Measurements from ENCODE around the gene RTN4R.

The RTN4R gene

GRCh38 chr22:20296598-20296997 lies 28.5 kb upstream of the RTN4R start:
- CTCF ChIA-PET, result interaction anchor here (2.6 kb wide), 1 partner anchor 140 kb away, joined by 7 read pairs; no protein-coding TSS in a partner anchor
- peaks cover 0 to 12% (median 0%) of the 10 kb centered on the region in 5 experiments for H3K27me3 ChIP-seq (replicated peaks in 2 of 5; ENCODE audit: control insufficient read depth in 4 of 5, insufficient read depth in 5 of 5, low read length in 4 of 5)
- POLR2A ChIA-PET, result no interaction called here

GRCh38 chr22:20295262-20296064 lies 27.3 kb upstream of the RTN4R start:
- H3K36me3 ChIP-seq (ENCODE audit: control insufficient read depth in 4 of 4, insufficient read depth in 4 of 4, low read length in 3 of 4), result no peaks in the 10 kb centered on the region
- CTCF ChIA-PET, result interaction anchor here (0.6 to 2.6 kb wide), 4 partner anchors 9 to 379 kb away, joined by 3 to 7 read pairs (median 3); partner anchors contain the start of gene DGCR6L
- H3K27me3 ChIP-seq (replicated peaks in 2 of 5; ENCODE audit: control insufficient read depth in 4 of 5, insufficient read depth in 5 of 5, low read length in 4 of 5), result peaks cover 0 to 12% (median 0%) of the 10 kb centered on the region in 5 experiments
- WGBS (ENCODE audit: insufficient coverage), result 92% methylated on average over 5 of the region's 12 CpGs
- H3K4me1 ChIP-seq (ENCODE audit: control extremely low read depth in 1 of 4, control insufficient read depth in 4 of 4, insufficient read depth in 4 of 4, low read length in 3 of 4), result peaks cover 0 to 14% (median 14%) of the 10 kb centered on the region in 4 experiments
- no peak overlapping the region for H3K4me3 ChIP-seq (ENCODE audit: control insufficient read depth in 1 of 7, extremely low read depth in 1 of 7, insufficient read depth in 4 of 7, low read depth in 2 of 7, low read length in 6 of 7)
- no peak for DNase-seq
- H3K27ac ChIP-seq (ENCODE audit: insufficient read depth in 1 of 2, low read depth in 1 of 2, low read length in 2 of 2, poor library complexity in 1 of 2, severe bottlenecking in 2 of 2), result no peak overlapping the region
- POLR2A ChIA-PET, result no interaction called here
- H3K9me3 ChIP-seq (ENCODE audit: control extremely low read depth in 1 of 5, control insufficient read depth in 4 of 5, insufficient read depth in 2 of 5, low read depth in 1 of 5, low read length in 4 of 5), result no peaks in the 10 kb centered on the region

More at GRCh38 chr22:20296598-20296997, 28.5 kb upstream of the RTN4R start:
- no peak overlapping the region for H3K4me3 ChIP-seq (ENCODE audit: control insufficient read depth in 1 of 7, extremely low read depth in 1 of 7, insufficient read depth in 4 of 7, low read depth in 2 of 7, low read length in 6 of 7)
- H3K9me3 ChIP-seq (ENCODE audit: control extremely low read depth in 1 of 5, control insufficient read depth in 4 of 5, insufficient read depth in 2 of 5, low read depth in 1 of 5, low read length in 4 of 5), result no peaks in the 10 kb centered on the region
- no peak overlapping the region for H3K27ac ChIP-seq (ENCODE audit: insufficient read depth in 1 of 2, low read depth in 1 of 2, low read length in 2 of 2, poor library complexity in 1 of 2, severe bottlenecking in 2 of 2)
- H3K36me3 ChIP-seq (ENCODE audit: control insufficient read depth in 4 of 4, insufficient read depth in 4 of 4, low read length in 3 of 4), result no peaks in the 10 kb centered on the region
- no peak for DNase-seq
- peaks cover 0 to 14% (median 14%) of the 10 kb centered on the region in 4 experiments for H3K4me1 ChIP-seq (ENCODE audit: control extremely low read depth in 1 of 4, control insufficient read depth in 4 of 4, insufficient read depth in 4 of 4, low read length in 3 of 4)
- WGBS (ENCODE audit: insufficient coverage), result 100% methylated on average over 9 of the region's 9 CpGs

GRCh38 chr22:20292673-20293232 lies 24.6 kb upstream of the RTN4R start:
- Histone ChIP-seq H3K4me1 (ENCODE audit: control extremely low read depth in 1 of 4, control insufficient read depth in 4 of 4, insufficient read depth in 4 of 4, low read length in 3 of 4) (no peaks in the 10 kb centered on the region), H3K27ac (ENCODE audit: insufficient read depth in 1 of 2, low read depth in 1 of 2, low read length in 2 of 2, poor library complexity in 1 of 2, severe bottlenecking in 2 of 2) (no peak overlapping the region), H3K9me3 (ENCODE audit: control extremely low read depth in 1 of 5, control insufficient read depth in 4 of 5, insufficient read depth in 2 of 5, low read depth in 1 of 5, low read length in 4 of 5) (no peaks in the 10 kb centered on the region), H3K36me3 (ENCODE audit: control insufficient read depth in 4 of 4, insufficient read depth in 4 of 4, low read length in 3 of 4) (no peaks in the 10 kb centered on the region), H3K27me3 (replicated peaks in 2 of 5; ENCODE audit: control insufficient read depth in 4 of 5, insufficient read depth in 5 of 5, low read length in 4 of 5) (peaks cover 0 to 8% (median 0%) of the 10 kb centered on the region in 5 experiments), H3K4me3 (ENCODE audit: control insufficient read depth in 1 of 7, extremely low read depth in 1 of 7, insufficient read depth in 4 of 7, low read depth in 2 of 7, low read length in 6 of 7) (no peak overlapping the region)
- ChIA-PET CTCF (interaction anchor here (1.9 kb wide), 1 partner anchor 136 kb away, joined by 5 read pairs; no protein-coding TSS in a partner anchor), POLR2A (no interaction called here)
- DNase-seq, result no peak
- 76% methylated on average over 12 of the region's 13 CpGs for WGBS (ENCODE audit: insufficient coverage)

- Histone ChIP-seq H3K27me3 (replicated peaks in 2 of 5; ENCODE audit: control insufficient read depth in 4 of 5, insufficient read depth in 5 of 5, low read length in 4 of 5) (peaks cover 0 to 4% (median 0%) of the 10 kb centered on the region in 5 experiments), H3K27ac (ENCODE audit: insufficient read depth in 1 of 2, low read depth in 1 of 2, low read length in 2 of 2, poor library complexity in 1 of 2, severe bottlenecking in 2 of 2) (no peak overlapping the region), H3K4me1 (ENCODE audit: control extremely low read depth in 1 of 4, control insufficient read depth in 4 of 4, insufficient read depth in 4 of 4, low read length in 3 of 4) (no peaks in the 10 kb centered on the region), H3K4me3 (ENCODE audit: control insufficient read depth in 1 of 7, extremely low read depth in 1 of 7, insufficient read depth in 4 of 7, low read depth in 2 of 7, low read length in 6 of 7) (no peak overlapping the region), H3K9me3 (ENCODE audit: control extremely low read depth in 1 of 5, control insufficient read depth in 4 of 5, insufficient read depth in 2 of 5, low read depth in 1 of 5, low read length in 4 of 5) (no peaks in the 10 kb centered on the region), H3K36me3 (ENCODE audit: control insufficient read depth in 4 of 4, insufficient read depth in 4 of 4, low read length in 3 of 4) (no peaks in the 10 kb centered on the region)
- DNase-seq, result no peak
- CTCF ChIA-PET, result interaction anchor here (1.3 to 1.9 kb wide), 2 partner anchors 9 to 135 kb away, joined by 5 read pairs; no protein-coding TSS in a partner anchor
- 100% methylated on average over 2 of the region's 5 CpGs for WGBS (ENCODE audit: insufficient coverage)
- POLR2A ChIA-PET, result no interaction called here
Measured at GRCh38 chr22:20292108-20292507, 24.0 kb upstream of the RTN4R start.

GRCh38 chr22:20291604-20292063 lies 23.5 kb upstream of the RTN4R start:
- 85% methylated on average over 11 of the region's 11 CpGs for WGBS (ENCODE audit: insufficient coverage)
- no peak for DNase-seq
- Histone ChIP-seq H3K4me3 (ENCODE audit: control insufficient read depth in 1 of 7, extremely low read depth in 1 of 7, insufficient read depth in 4 of 7, low read depth in 2 of 7, low read length in 6 of 7) (no peak overlapping the region), H3K27ac (ENCODE audit: insufficient read depth in 1 of 2, low read depth in 1 of 2, low read length in 2 of 2, poor library complexity in 1 of 2, severe bottlenecking in 2 of 2) (no peak overlapping the region), H3K36me3 (ENCODE audit: control insufficient read depth in 4 of 4, insufficient read depth in 4 of 4, low read length in 3 of 4) (no peaks in the 10 kb centered on the region), H3K4me1 (ENCODE audit: control extremely low read depth in 1 of 4, control insufficient read depth in 4 of 4, insufficient read depth in 4 of 4, low read length in 3 of 4) (no peaks in the 10 kb centered on the region), H3K27me3 (replicated peaks in 2 of 5; ENCODE audit: control insufficient read depth in 4 of 5, insufficient read depth in 5 of 5, low read length in 4 of 5) (peaks cover 0 to 2% (median 0%) of the 10 kb centered on the region in 5 experiments), H3K9me3 (ENCODE audit: control extremely low read depth in 1 of 5, control insufficient read depth in 4 of 5, insufficient read depth in 2 of 5, low read depth in 1 of 5, low read length in 4 of 5) (no peaks in the 10 kb centered on the region)
- CTCF ChIA-PET, result interaction anchor here (1.3 kb wide), 1 partner anchor 8 kb away, joined by 5 read pairs; no protein-coding TSS in a partner anchor
- POLR2A ChIA-PET, result no interaction called here

- ChIA-PET CTCF (interaction anchor here (1.3 kb wide), 1 partner anchor 8 kb away, joined by 5 read pairs; no protein-coding TSS in a partner anchor), POLR2A (no interaction called here)
- DNase-seq, result no peak
- no peaks in the 10 kb centered on the region for H3K4me1 ChIP-seq (ENCODE audit: control extremely low read depth in 1 of 4, control insufficient read depth in 4 of 4, insufficient read depth in 4 of 4, low read length in 3 of 4)
- H3K27ac ChIP-seq (ENCODE audit: insufficient read depth in 1 of 2, low read depth in 1 of 2, low read length in 2 of 2, poor library complexity in 1 of 2, severe bottlenecking in 2 of 2), result no peak overlapping the region
- no peaks in the 10 kb centered on the region for H3K9me3 ChIP-seq (ENCODE audit: control extremely low read depth in 1 of 5, control insufficient read depth in 4 of 5, insufficient read depth in 2 of 5, low read depth in 1 of 5, low read length in 4 of 5)
- H3K36me3 ChIP-seq (ENCODE audit: control insufficient read depth in 4 of 4, insufficient read depth in 4 of 4, low read length in 3 of 4), result no peaks in the 10 kb centered on the region
- 100% methylated on average over 4 of the region's 5 CpGs for WGBS (ENCODE audit: insufficient coverage)
- H3K4me3 ChIP-seq (ENCODE audit: control insufficient read depth in 1 of 7, extremely low read depth in 1 of 7, insufficient read depth in 4 of 7, low read depth in 2 of 7, low read length in 6 of 7), result no peak overlapping the region
- H3K27me3 ChIP-seq (replicated peaks in 2 of 5; ENCODE audit: control insufficient read depth in 4 of 5, insufficient read depth in 5 of 5, low read length in 4 of 5), result peaks cover 0 to 2% (median 0%) of the 10 kb centered on the region in 5 experiments
Measured at GRCh38 chr22:20291249-20291586, 23.1 kb upstream of the RTN4R start.
